ENCODE results near the gene ANKRA2. TPM values are rescaled to one million over a fixed set of nuclear protein-coding genes. Genes with fewer than 3 reads are reported as not detected.

The ANKRA2 gene
- total and polyA plus RNA-seq, 2 of the 4 experiments (the other 2 are of a cell fraction): 10.8 to 12.5 TPM

- peaks cover 3% of the 10 kb centered on the region for H3K4me1 ChIP-seq (ENCODE audit: control insufficient read depth, insufficient read depth, low read length)
- no peaks in the 10 kb centered on the region for H3K9me3 ChIP-seq (ENCODE audit: control insufficient read depth, insufficient read depth, low read length)
- no peak for ATAC-seq (ENCODE audit: low read depth)
- no peaks in the 10 kb centered on the region for H3K79me1 ChIP-seq (ENCODE audit: low read depth in 1 of 2, low read length in 2 of 2)
- H3K18ac ChIP-seq (ENCODE audit: low read depth, low read length): no peak overlapping the region
- H4K5ac ChIP-seq (ENCODE audit: low read depth, low read length): no peak overlapping the region
- no peaks in the 10 kb centered on the region for H3K27me3 ChIP-seq (ENCODE audit: control insufficient read depth, insufficient read depth, low read length)
- H3K27ac ChIP-seq (ENCODE audit: insufficient read depth, low read length): no peak overlapping the region
- no peak overlapping the region for H2AFZ ChIP-seq (replicated peaks; ENCODE audit: low read length, poor library complexity)
- no peak overlapping the region for H4K8ac ChIP-seq (ENCODE audit: low read depth in 2 of 2, low read length in 2 of 2)
- no peak overlapping the region for H3K23ac ChIP-seq (ENCODE audit: low read depth, low read length)
- H2BK120ac ChIP-seq (ENCODE audit: low read depth, low read length): no peak overlapping the region
- H3K4me2 ChIP-seq (ENCODE audit: low read depth, low read length): no peak overlapping the region
- in situ Hi-C loops (cut with MboI; ENCODE audit: low sequenced_read_pairs) (no loop called here), intact Hi-C loops (cut with micrococcal nuclease) (no loop called here), dilution Hi-C loops (cut with HindIII; ENCODE audit: low sequenced_read_pairs, unreplicated experiment) (no loop called here)
- H3K14ac ChIP-seq (replicated peaks; ENCODE audit: low read depth, low read length): no peak overlapping the region
- no peak for DNase-seq
- peaks cover 20% of the 10 kb centered on the region for H3K36me3 ChIP-seq (ENCODE audit: control insufficient read depth, insufficient read depth, low read length)
- H3K4ac ChIP-seq (ENCODE audit: low read depth, low read length): no peak overlapping the region
- ChIA-PET CTCF (no interaction called here), POLR2A (ENCODE audit: unreplicated experiment) (no interaction called here)
- TF ChIP-seq RFX5 (IDR thresholded peaks at IDR 0.05; ENCODE audit: low read depth, low read length): no peak
- TF ChIP-seq CTCF (conservative IDR thresholded peaks at IDR 0.05; ENCODE audit: low read depth, low read length): no peak
- BruUV-seq (replicated peaks): no TSS peak
- no peak overlapping the region for H3K9ac ChIP-seq (ENCODE audit: low read depth, low read length)
- H4K91ac ChIP-seq (ENCODE audit: insufficient read depth, low read depth, low read length): no peak overlapping the region
- 0 out of 2 replicates have a peak, but pooled peaks cover 2% of the 10 kb centered on the region for H3K9me1 ChIP-seq (ENCODE audit: insufficient read depth, low read length)
- no peak overlapping the region for H2BK15ac ChIP-seq (ENCODE audit: low read depth, low read length)
- no peak overlapping the region for H3K4me3 ChIP-seq (ENCODE audit: insufficient read depth, low read depth, low read length)
- no peak overlapping the region for H2BK20ac ChIP-seq (ENCODE audit: low read depth, low read length)
- no peak overlapping the region for H2BK5ac ChIP-seq (ENCODE audit: low read depth, low read length, poor library complexity, severe bottlenecking)
- H2AK5ac ChIP-seq (ENCODE audit: low read depth, low read length): no peak overlapping the region
- H4K20me1 ChIP-seq (ENCODE audit: insufficient read depth, low read length): no peaks in the 10 kb centered on the region
- H3K56ac ChIP-seq (ENCODE audit: extremely low read depth, insufficient read depth, low read length): no peak overlapping the region
- no peak overlapping the region for H2AK9ac ChIP-seq (replicated peaks; ENCODE audit: low read depth, low read length, poor library complexity)
Observed at GRCh38 chr5:73552642-73553041, 12.8 kb downstream of the ANKRA2 start.
